ENCODE measurements around the gene SOSTDC1.
"Not testable (repeated sequence)": the region's sequence is repeated elsewhere in the genome, so short reads cannot be mapped to it uniquely, and the experiment has no call there.

GRCh38 chr7:16506422-16506821 is 40.9 kb upstream of the SOSTDC1 start:
- TF ChIP-seq, protein P1, sequence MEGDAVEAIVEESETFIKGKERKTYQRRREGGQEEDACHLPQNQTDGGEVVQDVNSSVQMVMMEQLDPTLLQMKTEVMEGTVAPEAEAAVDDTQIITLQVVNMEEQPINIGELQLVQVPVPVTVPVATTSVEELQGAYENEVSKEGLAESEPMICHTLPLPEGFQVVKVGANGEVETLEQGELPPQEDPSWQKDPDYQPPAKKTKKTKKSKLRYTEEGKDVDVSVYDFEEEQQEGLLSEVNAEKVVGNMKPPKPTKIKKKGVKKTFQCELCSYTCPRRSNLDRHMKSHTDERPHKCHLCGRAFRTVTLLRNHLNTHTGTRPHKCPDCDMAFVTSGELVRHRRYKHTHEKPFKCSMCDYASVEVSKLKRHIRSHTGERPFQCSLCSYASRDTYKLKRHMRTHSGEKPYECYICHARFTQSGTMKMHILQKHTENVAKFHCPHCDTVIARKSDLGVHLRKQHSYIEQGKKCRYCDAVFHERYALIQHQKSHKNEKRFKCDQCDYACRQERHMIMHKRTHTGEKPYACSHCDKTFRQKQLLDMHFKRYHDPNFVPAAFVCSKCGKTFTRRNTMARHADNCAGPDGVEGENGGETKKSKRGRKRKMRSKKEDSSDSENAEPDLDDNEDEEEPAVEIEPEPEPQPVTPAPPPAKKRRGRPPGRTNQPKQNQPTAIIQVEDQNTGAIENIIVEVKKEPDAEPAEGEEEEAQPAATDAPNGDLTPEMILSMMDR (IDR thresholded peaks at IDR 0.05): not testable (repeated sequence)
- not testable (repeated sequence) for TF ChIP-seq POLR2A (IDR thresholded peaks at IDR 0.05)
